ENCODE measurements around the gene FTH1.

The FTH1 gene

GRCh38 chr11:61967116-61967923, at the start of gene FTH1:
TSS of gene FTH1 (minus strand) at chr11:61967634. CDS start at chr11:61967425, 209 bp downstream.
- TF ChIP-seq CTCF (IDR thresholded peaks at IDR 0.05; ENCODE audit: low read length, missing control alignments), result no peak
- H3K4me3 ChIP-seq (replicated peaks; ENCODE audit: low read depth, low read length), result peak within 1 kb of the TSS; percentile 100
- peak; percentile 96 for DNase-seq (ENCODE audit: low read depth)

GRCh38 chr11:62015615-62016014, 48.2 kb upstream of the FTH1 start:
- no peak for TF ChIP-seq CTCF (IDR thresholded peaks at IDR 0.05; ENCODE audit: low read length, missing control alignments)
- DNase-seq (ENCODE audit: low read depth), result no peak
- no peak overlapping the region for H3K4me3 ChIP-seq (replicated peaks; ENCODE audit: low read depth, low read length)

- H3K4me3 ChIP-seq (replicated peaks; ENCODE audit: low read depth, low read length), result no peak overlapping the region
- no peak for TF ChIP-seq CTCF (IDR thresholded peaks at IDR 0.05; ENCODE audit: low read length, missing control alignments)
- peak; percentile 53 for DNase-seq (ENCODE audit: low read depth)
Measured at GRCh38 chr11:62013537-62014476, 46.4 kb upstream of the FTH1 start.

GRCh38 chr11:62012832-62013461, 45.5 kb upstream of the FTH1 start:
- no peak overlapping the region for H3K4me3 ChIP-seq (replicated peaks; ENCODE audit: low read depth, low read length)
- TF ChIP-seq CTCF (IDR thresholded peaks at IDR 0.05; ENCODE audit: low read length, missing control alignments), result no peak
- DNase-seq (ENCODE audit: low read depth), result no peak

GRCh38 chr11:62012451-62012831, 45.0 kb upstream of the FTH1 start:
- H3K4me3 ChIP-seq (replicated peaks; ENCODE audit: low read depth, low read length), result no peak overlapping the region
- DNase-seq (ENCODE audit: low read depth), result peak; percentile 62
- no peak for TF ChIP-seq CTCF (IDR thresholded peaks at IDR 0.05; ENCODE audit: low read length, missing control alignments)

GRCh38 chr11:62011881-62012280, 44.4 kb upstream of the FTH1 start:
- no peak for DNase-seq (ENCODE audit: low read depth)
- no peak overlapping the region for H3K4me3 ChIP-seq (replicated peaks; ENCODE audit: low read depth, low read length)
- TF ChIP-seq CTCF (IDR thresholded peaks at IDR 0.05; ENCODE audit: low read length, missing control alignments), result no peak
